ENCODE data around the gene ROR1. TPM values are rescaled to one million over a fixed set of nuclear protein-coding genes. Genes with fewer than 3 reads are reported as not detected.

ROR1 gene
- total and polyA plus RNA-seq, 2 of the 4 experiments (the other 2 are of a cell fraction) = 4.4 to 10.0 TPM

DNA sequence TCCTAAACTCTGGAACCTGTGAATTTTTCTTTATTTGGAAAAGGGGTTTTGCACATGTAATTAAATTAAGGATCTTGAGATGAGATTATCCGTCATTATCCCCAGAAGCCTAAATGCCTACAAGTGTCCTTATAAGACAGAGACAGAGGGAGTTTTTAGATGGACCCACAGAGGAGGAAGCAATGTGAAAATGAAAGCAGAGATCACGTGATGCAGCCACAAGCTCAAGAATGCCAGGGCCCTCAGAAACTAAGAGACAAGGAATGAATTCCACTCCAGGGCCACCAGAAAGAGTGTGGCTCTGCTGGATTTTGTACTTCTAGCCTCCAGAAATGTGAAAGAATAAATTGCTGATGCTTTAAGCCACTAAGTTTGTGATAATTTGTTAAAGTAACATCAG, 246.0 kb downstream of the ROR1 start:
- Histone ChIP-seq H2BK15ac (ENCODE audit: low read depth, low read length) (no peak overlapping the region), H3K14ac (replicated peaks; ENCODE audit: low read depth, low read length) (no peak overlapping the region), H2BK20ac (ENCODE audit: low read depth, low read length) (peak overlapping the region; percentile 9; the same call in 1 of the 2 replicates), H2BK5ac (ENCODE audit: low read depth, low read length, poor library complexity, severe bottlenecking) (peak overlapping the region; percentile 76), H3K18ac (ENCODE audit: low read depth, low read length) (peak overlapping the region; percentile 92), H4K8ac (ENCODE audit: low read depth in 2 of 2, low read length in 2 of 2) (peak overlapping the region; percentile 77 to 88; a peak in 3 of 4 replicates), H2BK120ac (ENCODE audit: low read depth, low read length) (no peak overlapping the region; the same call in 1 of the 2 replicates), H3K4me3 (ENCODE audit: insufficient read depth, low read depth, low read length) (peak overlapping the region; percentile 31; the same call in 1 of the 2 replicates), H3K36me3 (ENCODE audit: control insufficient read depth, insufficient read depth, low read length) (no peaks in the 10 kb centered on the region), H3K27me3 (ENCODE audit: control insufficient read depth, insufficient read depth, low read length) (no peaks in the 10 kb centered on the region), H2AK9ac (replicated peaks; ENCODE audit: low read depth, low read length, poor library complexity) (no peak overlapping the region), H4K91ac (ENCODE audit: insufficient read depth, low read depth, low read length) (0 out of 2 replicates have a peak overlapping the region, but pooled peaks have one; percentile 3), H4K5ac (ENCODE audit: low read depth, low read length) (peak overlapping the region; percentile 98), H2AFZ (replicated peaks; ENCODE audit: low read length, poor library complexity) (no peak overlapping the region), H3K4ac (ENCODE audit: low read depth, low read length) (no peak overlapping the region; the same call in 1 of the 2 replicates), H2AK5ac (ENCODE audit: low read depth, low read length) (no peak overlapping the region), H3K79me1 (ENCODE audit: low read depth in 1 of 2, low read length in 2 of 2) (no peaks in the 10 kb centered on the region), H3K9me3 (ENCODE audit: control insufficient read depth, insufficient read depth, low read length) (no peaks in the 10 kb centered on the region), H3K4me2 (ENCODE audit: low read depth, low read length) (peak overlapping the region; percentile 97), H3K23ac (ENCODE audit: low read depth, low read length) (no peak overlapping the region), H3K9ac (ENCODE audit: low read depth, low read length) (peak overlapping the region; percentile 12; the same call in 1 of the 2 replicates), H4K20me1 (ENCODE audit: insufficient read depth, low read length) (no peaks in the 10 kb centered on the region), H3K9me1 (ENCODE audit: insufficient read depth, low read length) (no peaks in the 10 kb centered on the region), H3K4me1 (ENCODE audit: control insufficient read depth, insufficient read depth, low read length) (no peaks in the 10 kb centered on the region), H3K27ac (ENCODE audit: insufficient read depth, low read length) (peak overlapping the region; percentile 8; the same call in 1 of the 2 replicates), H3K56ac (ENCODE audit: extremely low read depth, insufficient read depth, low read length) (no peak overlapping the region)
- dilution Hi-C loops (cut with HindIII; ENCODE audit: low sequenced_read_pairs, unreplicated experiment) (no loop called here), intact Hi-C loops (cut with micrococcal nuclease) (no loop called here), in situ Hi-C loops (cut with MboI; ENCODE audit: low sequenced_read_pairs) (no loop called here)
- ATAC-seq (ENCODE audit: low read depth) = peak; percentile 94
- peak; percentile 69 for DNase-seq
- ChIA-PET POLR2A (ENCODE audit: unreplicated experiment) (no interaction called here), CTCF (interaction anchor here (0.6 kb wide), 1 partner anchor 10 kb away, joined by 3 read pairs; no protein-coding TSS in a partner anchor)
- no TSS peak for BruUV-seq (replicated peaks)
- WGBS, 2 experiments (ENCODE audit: extremely low coverage in 2 of 2, insufficient read length in 1 of 2) = 0% methylated on average over 1 of the region's 2 CpGs; no CpG with 5 or more reads in 1 of the 2 experiments
- TF ChIP-seq CEBPB (IDR thresholded peaks at IDR 0.05; ENCODE audit: low read depth, low read length) = no peak
- TF ChIP-seq NFE2L2 (IDR thresholded peaks at IDR 0.05; ENCODE audit: low read depth, low read length) = no peak
- no peak for TF ChIP-seq MAFK (IDR thresholded peaks at IDR 0.05; ENCODE audit: low read depth, low read length)
- no peak; the same call in 1 of the 2 replicates for TF ChIP-seq SMC3 (IDR thresholded peaks at IDR 0.05; ENCODE audit: low read depth, low read length)
- TF ChIP-seq POLR2A (IDR thresholded peaks at IDR 0.05; ENCODE audit: low read depth, low read length) = no peak
- TF ChIP-seq RCOR1 (IDR thresholded peaks at IDR 0.05; ENCODE audit: insufficient replicate concordance, low read length) = no peak
- TF ChIP-seq MXI1 (IDR thresholded peaks at IDR 0.05; ENCODE audit: borderline replicate concordance, low read depth, low read length) = no peak
- TF ChIP-seq, protein P1, sequence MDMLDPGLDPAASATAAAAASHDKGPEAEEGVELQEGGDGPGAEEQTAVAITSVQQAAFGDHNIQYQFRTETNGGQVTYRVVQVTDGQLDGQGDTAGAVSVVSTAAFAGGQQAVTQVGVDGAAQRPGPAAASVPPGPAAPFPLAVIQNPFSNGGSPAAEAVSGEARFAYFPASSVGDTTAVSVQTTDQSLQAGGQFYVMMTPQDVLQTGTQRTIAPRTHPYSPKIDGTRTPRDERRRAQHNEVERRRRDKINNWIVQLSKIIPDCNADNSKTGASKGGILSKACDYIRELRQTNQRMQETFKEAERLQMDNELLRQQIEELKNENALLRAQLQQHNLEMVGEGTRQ (IDR thresholded peaks at IDR 0.05; ENCODE audit: low read depth, low read length) = peak; percentile 95
- TF ChIP-seq FOS (IDR thresholded peaks at IDR 0.05; ENCODE audit: low read depth, low read length) = no peak
- TF ChIP-seq CHD1 (IDR thresholded peaks at IDR 0.05; ENCODE audit: low read depth, low read length) = no peak
- peak; percentile 47; the same call in 1 of the 2 replicates for TF ChIP-seq BHLHE40 (IDR thresholded peaks at IDR 0.05; ENCODE audit: low read depth, low read length)
- no peak for TF ChIP-seq RAD21 (IDR thresholded peaks at IDR 0.05; ENCODE audit: low read length)
- no peak for TF ChIP-seq ELK1 (IDR thresholded peaks at IDR 0.05; ENCODE audit: borderline replicate concordance, low read depth, low read length)
